Testis (tissue), 3 donors: ENCODE data around the gene OR5B21. TPM values are rescaled to one million over a fixed set of nuclear protein-coding genes. Genes with fewer than 3 reads are reported as not detected.

Source experiments
- DNase-seq: peaks from one replicate; pipeline ENCODE4 v3.0.0-alpha.2; 2019
- H3K27ac ChIP-seq, 2 donors: fragments of 200-600 bp; sonication (generic); one replicate each; pipeline ENCODE4 v1.5.1; 2019
- H3K27me3 ChIP-seq: fragments of 200-600 bp; sonication (generic); one replicate; pipeline ENCODE4 v1.5.1; 2019
- H3K36me3 ChIP-seq: fragments of 200-600 bp; sonication (generic); one replicate; pipeline ENCODE4 v1.5.1; 2017; ENCODE audit warnings: low read depth; ENCODE audit errors: missing control alignments
- H3K4me1 ChIP-seq: fragments of 200-600 bp; sonication (generic); one replicate; pipeline ENCODE4 v1.5.1; 2019
- H3K4me3 ChIP-seq, 2 donors: fragments of 200-600 bp; sonication (generic); one replicate each; pipeline ENCODE4 v1.5.1; 2017 to 2019
- H3K9me3 ChIP-seq: fragments of 200-600 bp; sonication (generic); one replicate; pipeline ENCODE4 v1.5.1; 2017
- CTCF ChIP-seq, 3 experiments: fragments of 450-650 bp in 2 of 3; fragments of 200-600 bp in 1 of 3; sonication (generic) in 1 of 3; IDR thresholded peaks; one replicate each; pipeline ENCODE4 v1.5.1; 2016 to 2019; ENCODE audit warnings: antibody characterized with exemption in 3 of 3, mild to moderate bottlenecking in 2 of 3, moderate library complexity in 1 of 3
- POLR2A ChIP-seq: fragments of 450-650 bp; IDR thresholded peaks from one replicate; pipeline ENCODE4 v1.6.1; 2017; ENCODE audit warnings: antibody characterized with exemption, mild to moderate bottlenecking, moderate library complexity
- WGBS, 2 donors: methylation state at CpG; one replicate each; pipeline ENCODE4 v1.1.5; 2018; 5-methylcytosine and 5-hydroxymethylcytosine counted together
- intact Hi-C: fragments of 100-400 bp; cut with DNase I; formaldehyde crosslinking; loops from one replicate; pipeline ENCODE4 v1.15.1; 2023; ENCODE audit warnings: low total_unique reads
- polyA plus RNA-seq: library from polyadenylated mRNA; stranded (reverse); fragments of 350-450 nt; fragmentation: Illumina TruSeq; extraction: RNeasy Lipid Tissue Mini Kit (QIAGEN cat#74804); gene quantifications from one replicate; pipeline ENCODE4 v1.2.3, GENCODE V29; 2014; ENCODE audit warnings: low read depth, low replicate concordance; ENCODE audit not compliant: insufficient read depth
- total RNA-seq, 2 donors: library from RNA; depleted of rRNA; stranded (reverse); fragments of >200 nt; gene quantifications; one replicate each; pipeline ENCODE4 v1.2.3, GENCODE V29; 2016

OR5B21 gene
- total and polyA plus RNA-seq, 3 donors from 2014 or later = 0.62 to 0.71 TPM; not detected in 1

GRCh38 chr11:58465690-58466089 is 42.2 kb downstream of the OR5B21 start:
- 71 to 82% methylated on average over 3 of the region's 3 CpGs for whole genome bisulfite sequencing, 2 donors
- Histone ChIP-seq H3K27ac (no peak overlapping the region), H3K4me3 (no peak overlapping the region), H3K36me3 (no peaks in the 10 kb centered on the region), H3K27me3 (no peaks in the 10 kb centered on the region), H3K9me3 (no peaks in the 10 kb centered on the region), H3K4me1 (no peaks in the 10 kb centered on the region)
- no peak for TF ChIP-seq CTCF (IDR thresholded peaks at IDR 0.05)
- TF ChIP-seq POLR2A = no peak
- intact Hi-C loops = no loop called here
- DNase-seq = no peak

Other genes with a start within 250 kb of the OR5B21 start
- not detected for gene OR10W1, start 239.8 kb downstream of the OR5B21 start, total RNA-seq
- gene OR10W1, start 239.8 kb downstream of the OR5B21 start, polyA plus RNA-seq = not detected
- not detected for gene OR5B17, start 149.0 kb downstream of the OR5B21 start, total RNA-seq
- gene OR5B17, start 149.0 kb downstream of the OR5B21 start, polyA plus RNA-seq = not detected
- gene OR5B3, start 101.2 kb downstream of the OR5B21 start, total RNA-seq = not detected
- not detected for gene OR5B3, start 101.2 kb downstream of the OR5B21 start, polyA plus RNA-seq
- under 1 TPM; 0.47 to 0.62 TPM for gene OR5B2, start 80.0 kb downstream of the OR5B21 start, total RNA-seq
- gene OR5B2, start 80.0 kb downstream of the OR5B21 start, polyA plus RNA-seq = not detected
- under 1 TPM in 1 of 2 donors, not detected in 1; 0.71 TPM for gene OR5B12, start 65.9 kb downstream of the OR5B21 start, total RNA-seq
- not detected for gene OR5B12, start 65.9 kb downstream of the OR5B21 start, polyA plus RNA-seq
- 10 to 100 TPM; 15.8 to 17.3 TPM for gene LPXN, start 67.8 kb upstream of the OR5B21 start, total RNA-seq
- gene LPXN, start 67.8 kb upstream of the OR5B21 start, polyA plus RNA-seq = 14.5 TPM
- gene ZFP91, start 71.0 kb upstream of the OR5B21 start, total RNA-seq = 100 to 1,000 TPM in 1 of 2 donors, 10 to 100 TPM in 1; 99.0 to 126 TPM
- 215 TPM for gene ZFP91, start 71.0 kb upstream of the OR5B21 start, polyA plus RNA-seq
- 1 to 10 TPM; 1.3 to 1.6 TPM for gene CNTF, start 114.6 kb upstream of the OR5B21 start, total RNA-seq
- gene CNTF, start 114.6 kb upstream of the OR5B21 start, polyA plus RNA-seq = 1.0 TPM
- 1 to 10 TPM in 1 of 2 donors, not detected in 1; 1.0 TPM for gene GLYAT, start 223.8 kb upstream of the OR5B21 start, total RNA-seq
- 1.9 TPM for gene GLYAT, start 223.8 kb upstream of the OR5B21 start, polyA plus RNA-seq